GF-D8 (cell line): Measurements from ENCODE around the gene PVRIG.
"Not testable (repeated sequence)": the region's sequence is repeated elsewhere in the genome, so short reads cannot be mapped to it uniquely, and the experiment has no call there.

Experiments used
- DNase-seq: peaks from one replicate; lab custom pipeline; 2025; lab: John Stamatoyannopoulos, UW

Gene PVRIG

DNA sequence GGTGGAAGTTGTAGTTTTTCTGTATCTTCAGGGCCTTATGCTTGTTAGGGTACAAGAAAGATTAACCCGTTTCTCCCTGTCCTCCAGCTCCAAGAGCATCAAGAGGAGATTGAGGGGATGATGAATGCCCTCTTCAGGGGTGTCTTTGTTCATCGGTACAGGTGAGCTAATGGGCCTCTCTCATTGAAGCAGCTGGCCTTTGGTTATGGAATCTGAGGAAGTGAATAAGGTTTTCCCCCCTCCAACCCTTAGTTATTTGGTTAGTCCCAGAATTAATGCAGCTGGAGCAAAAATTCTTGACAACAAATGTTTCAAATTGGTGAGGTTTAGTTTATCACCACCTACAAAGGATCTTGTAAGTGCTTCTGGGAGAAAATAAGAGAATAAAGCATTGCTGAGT, 24.5 kb upstream of the PVRIG start:
- no peak for DNase-seq

DNA sequence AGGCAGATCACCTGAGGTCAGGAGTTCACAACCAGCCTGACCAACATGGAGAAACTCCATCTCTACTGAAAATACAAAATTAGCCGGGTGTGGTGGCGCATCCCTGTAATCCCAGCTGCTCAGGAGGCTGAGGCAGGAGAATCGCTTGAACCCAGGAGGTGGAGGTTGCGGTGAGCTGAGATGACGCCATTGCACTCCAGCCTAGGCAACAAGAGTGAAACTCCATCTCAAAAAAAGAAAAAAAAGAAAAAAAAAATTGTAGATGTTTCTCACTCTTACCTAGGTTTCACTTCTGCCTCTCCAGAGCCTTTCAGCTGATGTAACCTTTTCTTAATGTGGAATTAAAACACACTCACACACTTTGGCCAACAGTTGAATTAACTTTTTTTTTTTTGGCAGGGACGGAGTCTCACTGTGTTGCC, 23.8 kb upstream of the PVRIG start:
- DNase-seq, result not testable (repeated sequence)

DNA sequence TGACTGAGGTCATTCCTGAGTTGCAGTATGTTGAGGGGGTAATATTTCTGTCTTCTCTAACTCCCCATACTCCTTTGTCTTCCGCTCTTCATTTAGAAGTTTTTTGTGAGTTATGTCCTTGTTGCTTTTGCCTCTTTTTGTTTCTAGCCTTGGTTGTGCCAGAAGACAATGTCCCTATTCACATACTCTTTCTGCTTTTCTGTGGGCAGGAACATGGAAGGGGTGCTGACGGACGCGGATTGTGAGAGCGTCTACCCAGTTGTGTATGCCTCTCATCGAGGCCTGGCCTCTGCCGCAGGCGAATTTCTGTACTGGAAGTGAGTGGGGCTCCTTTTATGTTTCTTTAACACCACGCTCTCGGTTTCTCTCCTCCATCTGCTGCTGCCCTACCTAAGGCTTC, 21.5 kb upstream of the PVRIG start:
- no peak for DNase-seq

DNA sequence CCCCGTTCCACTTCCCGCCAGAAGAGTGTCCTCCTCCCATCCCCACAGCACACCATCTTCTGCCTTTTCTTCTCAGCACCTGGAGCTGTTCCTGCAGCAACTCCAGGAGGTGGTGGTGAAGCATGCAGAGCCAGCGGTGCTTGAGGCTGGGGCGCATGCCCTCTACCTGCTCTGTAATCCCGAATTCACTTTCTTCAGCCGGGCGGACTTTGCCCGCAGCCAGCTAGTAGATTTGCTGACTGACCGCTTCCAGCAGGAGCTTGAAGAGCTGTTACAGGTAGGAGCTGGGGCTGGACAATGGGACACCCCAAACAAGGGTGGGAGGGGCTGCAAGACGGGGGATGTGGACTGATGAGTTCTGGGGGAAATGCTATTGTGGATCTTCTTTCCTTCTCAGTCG, 19.1 kb upstream of the PVRIG start:
- DNase-seq, result no peak

DNA sequence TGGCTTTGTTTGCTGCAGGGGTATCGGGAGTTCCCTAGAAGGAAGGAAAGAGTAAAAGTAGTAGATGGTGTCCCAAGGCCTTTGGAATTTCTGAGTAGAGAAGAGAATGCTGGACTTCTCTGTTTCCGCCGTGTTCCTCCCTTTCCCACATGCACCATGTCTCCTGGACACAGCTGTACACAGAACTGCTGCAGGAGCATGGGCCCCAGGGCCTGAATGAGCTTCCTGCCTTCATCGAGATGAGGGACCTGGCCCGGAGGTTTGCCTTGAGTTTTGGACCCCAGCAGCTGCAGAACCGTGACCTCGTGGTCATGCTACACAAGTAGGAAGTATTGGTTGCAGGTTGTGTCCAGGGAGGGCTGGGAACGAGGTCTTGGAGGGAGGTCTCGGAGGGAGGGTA, 15.3 kb upstream of the PVRIG start:
- DNase-seq, result no peak

DNA sequence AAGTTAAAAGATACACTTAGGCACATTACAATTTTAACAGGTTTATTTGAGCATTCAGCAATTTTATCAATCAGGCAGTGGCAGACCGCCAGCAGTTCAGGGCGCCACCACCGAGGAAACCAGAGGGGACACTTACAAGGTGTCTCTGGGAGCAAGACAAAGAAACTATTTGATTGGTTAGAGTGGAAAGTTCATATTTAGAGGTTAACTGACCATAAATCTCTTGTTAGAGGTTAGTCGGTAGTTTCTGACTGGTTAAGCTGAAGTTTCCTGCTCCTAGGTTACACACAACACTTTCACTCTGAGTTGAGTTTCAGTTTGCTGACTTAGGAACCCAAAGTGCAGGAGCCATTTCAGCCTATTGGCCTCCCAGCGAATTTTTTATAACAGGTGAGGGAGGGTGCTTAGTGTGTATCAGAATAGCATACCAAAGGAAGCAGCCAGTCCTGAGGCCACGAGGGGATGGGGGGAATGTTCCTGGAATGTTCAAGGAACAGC, 10.8 kb upstream of the PVRIG start:
- no peak for DNase-seq

DNA sequence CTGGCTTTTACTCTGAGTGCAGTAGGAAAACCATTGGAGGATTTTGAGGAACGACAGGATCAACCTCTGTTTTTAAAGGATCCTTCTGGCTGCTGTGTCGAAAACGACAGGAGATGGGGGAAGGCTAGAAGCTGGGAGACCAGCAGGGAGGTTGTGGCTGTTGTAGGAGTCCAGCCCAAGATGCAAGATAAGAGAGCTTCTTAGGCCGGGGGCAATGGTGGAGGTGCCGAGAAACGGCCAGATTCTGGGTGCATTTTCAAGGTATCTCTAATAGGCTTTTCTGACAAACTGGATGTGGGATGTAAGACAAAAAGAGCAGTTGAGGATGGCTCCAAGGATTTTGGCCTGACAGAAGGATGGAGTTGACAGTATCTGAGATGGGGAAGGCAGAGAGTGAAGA, 10.3 kb upstream of the PVRIG start:
- DNase-seq, result no peak

DNA sequence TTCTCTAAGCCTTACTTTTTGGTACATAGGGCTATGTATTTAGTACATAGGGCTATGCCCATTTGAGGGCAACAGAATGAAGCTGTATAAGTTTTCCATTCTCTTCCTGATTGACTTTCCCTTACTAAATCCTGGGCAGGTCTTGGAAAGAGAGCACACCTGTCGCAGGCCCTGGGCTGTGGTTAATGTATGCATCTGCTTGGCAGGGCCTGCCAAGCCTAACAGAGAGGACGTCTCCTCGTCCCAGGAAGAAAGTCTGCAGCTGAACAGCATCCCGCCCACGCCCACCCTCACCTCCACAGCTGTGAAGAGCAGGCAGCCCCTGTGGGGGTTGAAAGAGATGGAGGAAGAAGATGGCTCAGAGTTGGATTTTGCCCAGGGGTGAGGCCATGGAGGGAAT, 8.9 kb upstream of the PVRIG start:
- no peak for DNase-seq

DNA sequence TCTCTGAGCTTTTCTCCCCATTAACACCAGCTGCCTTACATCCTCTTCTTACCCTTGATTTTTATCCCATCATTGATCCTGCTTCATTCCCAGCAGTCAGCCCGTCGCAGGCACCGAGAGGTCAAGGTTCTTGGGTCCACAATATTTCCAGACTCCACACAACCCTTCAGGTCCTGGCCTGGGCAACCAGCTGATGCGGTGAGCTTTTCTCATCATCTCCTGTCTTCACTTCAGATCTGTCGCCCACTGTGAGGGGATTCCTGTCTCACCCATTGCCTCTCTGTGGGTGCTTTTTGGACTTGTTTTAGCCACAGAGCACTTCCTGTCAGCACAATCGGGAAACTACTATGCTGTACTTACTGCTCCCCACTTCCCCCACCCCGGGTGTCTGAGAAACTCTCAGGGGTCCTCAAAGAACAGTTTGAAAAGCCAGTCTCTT, 8.4 kb upstream of the PVRIG start:
- DNase-seq, result no peak

DNA sequence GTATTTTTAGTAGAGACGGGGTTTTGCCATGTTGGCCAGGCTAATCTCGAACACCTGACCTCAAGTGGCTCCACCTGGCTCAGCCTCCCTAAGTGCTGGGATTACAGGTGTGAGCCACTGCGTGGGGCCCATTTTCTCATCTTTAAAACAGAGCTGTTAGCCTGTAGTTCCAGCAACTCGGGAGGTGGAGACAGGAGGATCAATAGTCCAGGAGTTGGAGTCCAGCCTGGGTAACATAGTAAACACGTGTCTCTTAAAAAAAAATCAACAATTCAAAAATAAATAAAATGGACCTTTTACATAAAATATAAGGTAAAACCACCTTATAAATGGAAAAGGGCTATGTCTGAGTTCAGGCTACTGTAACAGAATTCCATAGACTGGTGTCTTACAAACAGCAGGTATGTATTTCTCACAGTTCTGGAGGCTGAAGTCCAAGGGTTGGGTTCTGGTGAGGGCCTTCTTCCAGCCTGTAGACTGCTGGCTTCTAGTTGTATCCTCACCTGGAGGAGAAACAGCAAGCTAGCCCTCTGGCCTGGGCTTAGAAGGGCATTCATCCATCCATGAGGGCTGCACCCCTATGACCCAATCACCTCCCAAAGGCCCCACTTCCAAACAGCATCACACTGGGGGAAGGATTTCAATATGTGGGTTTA, 7.0 kb upstream of the PVRIG start:
- DNase-seq, result no peak

DNA sequence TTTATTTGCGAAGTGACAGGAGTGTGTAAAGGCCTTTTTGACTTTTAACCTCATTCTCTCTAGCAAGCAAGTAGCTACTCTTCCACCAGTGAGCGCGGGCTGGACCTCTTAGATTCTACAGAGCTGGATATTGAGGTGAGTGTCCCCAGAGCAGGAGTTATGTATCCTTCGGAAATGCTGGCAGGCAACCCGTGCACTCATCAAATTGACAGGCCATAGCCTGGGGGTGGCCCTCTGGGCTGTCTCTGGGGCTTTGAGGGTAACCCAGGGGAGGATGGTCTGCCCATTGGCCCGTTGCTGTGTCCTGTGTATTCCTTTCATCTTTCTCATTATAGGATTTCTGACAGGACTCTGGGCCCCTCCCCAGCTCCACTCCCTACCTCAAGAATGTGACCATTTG, 6.1 kb upstream of the PVRIG start:
- no peak for DNase-seq

DNA sequence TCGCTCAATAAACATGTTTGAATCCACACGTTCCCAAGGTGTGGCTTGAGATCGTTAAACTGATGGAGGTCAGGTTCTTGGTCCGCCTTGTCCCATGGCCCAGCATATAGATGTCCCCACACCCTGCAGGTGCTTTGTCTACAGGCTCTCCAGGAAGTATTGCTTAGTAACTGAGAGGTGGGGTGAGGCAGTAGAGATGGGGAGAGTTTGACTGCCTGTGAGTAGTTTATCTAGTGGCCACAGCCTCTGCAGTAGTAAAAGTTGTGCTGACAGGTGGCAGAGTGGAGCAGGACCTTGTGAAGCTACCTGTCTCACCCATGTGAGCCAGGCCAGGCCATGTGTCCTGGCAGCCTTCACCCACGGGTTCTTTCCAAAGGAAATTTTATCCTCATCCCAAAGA, 5.4 kb upstream of the PVRIG start:
- not testable (repeated sequence) for DNase-seq

DNA sequence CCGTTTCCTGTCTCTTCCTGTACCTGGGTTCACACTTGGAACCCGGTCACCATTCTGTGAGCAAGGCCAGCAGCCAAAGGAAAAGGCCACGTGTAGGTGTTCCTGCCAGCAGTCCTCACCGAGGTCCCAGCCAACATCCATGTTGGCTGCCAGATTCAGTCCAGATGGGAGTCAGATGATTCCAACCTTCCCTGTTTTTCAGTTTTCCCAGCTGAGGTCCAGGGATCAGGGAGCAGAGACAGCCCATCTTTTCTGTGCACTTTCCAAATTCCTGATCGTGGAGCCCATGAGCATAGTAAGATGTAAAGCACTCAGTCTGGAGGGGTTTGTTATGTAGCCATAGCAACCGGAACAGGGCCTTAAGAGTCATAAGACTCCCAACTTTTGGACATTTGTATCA, 3.9 kb upstream of the PVRIG start:
- DNase-seq, result no peak

DNA sequence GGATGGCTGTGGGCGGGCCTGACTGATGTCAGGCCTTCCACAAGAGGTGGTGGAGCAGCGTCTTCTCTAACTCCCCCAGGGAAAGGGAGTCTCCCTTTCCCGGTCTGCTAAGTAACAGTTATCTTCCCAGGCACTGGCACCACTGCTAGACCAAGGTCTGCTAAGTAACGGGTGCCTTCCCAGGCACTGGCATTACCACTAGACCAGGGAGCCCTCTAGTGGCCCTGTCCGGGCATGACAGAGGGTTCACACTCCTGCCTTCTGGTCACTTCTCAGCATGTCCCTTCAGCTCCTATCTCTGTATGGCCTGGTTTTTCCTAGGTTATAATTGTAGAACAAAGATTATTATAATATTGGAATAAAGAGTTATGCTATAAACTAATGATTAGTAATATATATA, 1.8 kb upstream of the PVRIG start:
- DNase-seq, result not testable (repeated sequence)

DNA sequence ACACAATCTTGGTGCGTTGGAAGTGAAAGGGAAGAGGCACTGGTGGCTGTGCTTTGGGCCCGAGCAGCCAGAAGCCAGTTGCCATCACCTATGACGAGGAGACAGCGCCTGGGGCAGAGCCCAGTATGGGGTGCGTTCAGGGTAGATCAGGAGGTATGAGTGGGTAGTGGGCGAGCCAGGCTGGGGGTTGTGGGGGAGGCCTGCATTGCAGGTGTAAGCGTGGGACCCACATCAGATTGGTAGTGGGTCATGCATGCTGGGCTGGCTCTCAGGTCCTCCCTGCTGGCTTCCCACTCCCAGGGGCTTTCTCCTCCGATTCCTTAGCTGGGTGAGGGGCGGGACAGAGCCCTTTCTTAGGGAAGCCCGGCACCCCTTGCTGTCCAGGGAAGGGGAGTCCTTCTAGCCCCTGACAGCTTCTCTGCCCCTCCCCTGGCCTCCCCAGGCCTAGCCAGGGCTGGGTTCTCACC, 445 bp upstream of the PVRIG start:
- DNase-seq, result no peak

DNA sequence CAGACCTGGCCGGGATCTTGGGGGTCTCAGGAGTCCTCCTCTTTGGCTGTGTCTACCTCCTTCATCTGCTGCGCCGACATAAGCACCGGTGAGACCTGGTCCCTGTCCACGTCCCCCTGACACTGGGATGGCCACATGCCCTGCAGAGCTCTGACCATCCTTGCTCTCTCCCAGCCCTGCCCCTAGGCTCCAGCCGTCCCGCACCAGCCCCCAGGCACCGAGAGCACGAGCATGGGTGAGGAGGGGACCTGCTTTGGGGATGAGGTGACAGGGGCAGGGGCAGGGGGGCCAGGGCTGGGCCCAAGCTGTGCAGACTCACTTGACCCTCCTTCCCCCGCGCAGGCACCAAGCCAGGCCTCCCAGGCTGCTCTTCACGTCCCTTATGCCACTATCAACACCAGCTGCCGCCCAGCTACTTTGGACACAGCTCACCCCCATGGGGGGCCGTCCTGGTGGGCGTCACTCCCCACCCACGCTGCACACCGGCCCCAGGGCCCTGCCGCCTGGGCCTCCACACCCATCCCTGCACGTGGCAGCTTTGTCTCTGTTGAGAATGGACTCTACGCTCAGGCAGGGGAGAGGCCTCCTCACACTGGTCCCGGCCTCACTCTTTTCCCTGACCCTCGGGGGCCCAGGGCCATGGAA, 959 bp downstream of the PVRIG start:
- DNase-seq, result no peak

DNA sequence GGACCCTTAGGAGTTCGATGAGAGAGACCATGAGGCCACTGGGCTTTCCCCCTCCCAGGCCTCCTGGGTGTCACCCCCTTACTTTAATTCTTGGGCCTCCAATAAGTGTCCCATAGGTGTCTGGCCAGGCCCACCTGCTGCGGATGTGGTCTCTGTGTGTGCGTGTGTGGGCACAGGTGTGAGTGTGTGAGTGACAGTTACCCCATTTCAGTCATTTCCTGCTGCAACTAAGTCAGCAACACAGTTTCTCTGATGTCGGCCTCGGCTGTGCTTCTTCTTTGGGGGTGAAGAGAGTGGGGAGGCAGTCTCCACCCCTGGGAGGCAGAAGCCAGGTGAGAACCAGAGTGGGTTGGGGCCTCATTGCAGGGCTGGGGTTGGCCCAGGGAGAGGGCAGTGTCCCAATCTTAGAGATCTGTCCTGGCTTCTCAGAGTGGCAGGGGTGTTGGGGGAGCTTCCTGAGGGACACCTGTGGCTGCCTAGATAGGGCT, 1.5 kb downstream of the PVRIG start:
- no peak for DNase-seq

DNA sequence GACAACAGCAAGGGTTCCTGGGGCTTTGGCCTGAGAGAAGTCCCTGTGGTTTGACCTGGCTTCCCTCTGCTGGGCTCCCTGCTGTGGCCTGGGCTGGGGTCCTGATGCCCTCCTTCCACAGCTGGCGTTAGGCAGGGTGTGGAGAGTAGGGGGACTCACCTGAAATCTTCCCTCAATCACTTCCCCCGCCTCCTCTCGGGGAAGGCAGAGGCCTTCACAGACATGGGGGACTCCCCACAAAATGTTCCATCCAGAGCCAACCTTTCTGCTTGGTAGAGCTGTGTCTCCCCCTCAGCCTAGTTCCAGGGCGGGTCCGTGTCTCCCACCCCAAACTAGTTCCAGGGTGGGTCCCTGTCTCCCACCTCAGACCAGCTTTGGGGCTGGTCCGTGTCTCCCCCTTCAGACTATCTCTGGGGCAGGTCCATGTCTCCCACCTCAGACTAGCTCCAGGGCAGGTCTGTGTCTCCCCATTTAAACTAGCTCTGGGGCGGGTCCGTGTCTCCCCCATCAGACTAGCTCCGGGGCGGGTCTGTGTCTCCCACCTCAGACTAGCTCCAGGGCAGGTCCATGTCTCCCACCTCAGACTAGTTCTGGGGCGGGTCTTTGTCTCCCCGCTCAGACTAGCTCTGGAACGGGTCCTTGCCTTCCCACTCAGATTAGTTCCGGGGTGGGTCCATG, 2.2 kb downstream of the PVRIG start:
- no peak for DNase-seq

DNA sequence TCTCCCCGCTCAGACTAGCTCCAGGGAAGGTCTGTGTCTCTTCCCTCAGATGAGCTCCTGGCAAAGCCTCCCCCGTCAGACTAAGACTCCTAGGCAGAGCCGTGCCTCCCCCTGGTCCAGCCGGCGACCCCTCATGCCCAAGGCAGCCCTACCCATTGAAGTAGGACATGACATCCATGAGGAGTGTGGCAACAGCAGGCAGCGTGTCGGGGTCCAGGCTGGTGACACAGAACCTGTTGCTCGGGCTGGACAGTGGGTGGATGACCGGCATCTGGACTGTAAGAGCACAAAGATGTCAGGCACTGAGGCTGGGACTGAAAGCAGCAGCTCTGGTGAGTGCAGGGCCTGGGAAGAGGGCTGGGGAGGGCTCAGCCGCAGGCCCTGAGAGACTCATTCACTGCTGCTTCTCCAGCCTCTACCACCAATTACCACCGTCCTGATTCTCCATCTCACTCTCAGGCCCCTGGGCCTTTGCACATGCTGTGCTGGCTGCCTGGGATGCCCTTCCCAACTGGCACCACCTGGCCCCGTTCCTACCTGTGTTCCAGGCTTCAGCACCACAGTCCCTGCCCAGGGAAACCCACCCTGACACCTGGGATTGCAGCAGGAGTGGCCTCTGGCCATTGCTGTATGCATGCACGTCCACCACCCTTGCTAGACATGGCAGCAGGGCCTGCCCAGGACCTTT, 2.8 kb downstream of the PVRIG start:
- DNase-seq, result no peak

DNA sequence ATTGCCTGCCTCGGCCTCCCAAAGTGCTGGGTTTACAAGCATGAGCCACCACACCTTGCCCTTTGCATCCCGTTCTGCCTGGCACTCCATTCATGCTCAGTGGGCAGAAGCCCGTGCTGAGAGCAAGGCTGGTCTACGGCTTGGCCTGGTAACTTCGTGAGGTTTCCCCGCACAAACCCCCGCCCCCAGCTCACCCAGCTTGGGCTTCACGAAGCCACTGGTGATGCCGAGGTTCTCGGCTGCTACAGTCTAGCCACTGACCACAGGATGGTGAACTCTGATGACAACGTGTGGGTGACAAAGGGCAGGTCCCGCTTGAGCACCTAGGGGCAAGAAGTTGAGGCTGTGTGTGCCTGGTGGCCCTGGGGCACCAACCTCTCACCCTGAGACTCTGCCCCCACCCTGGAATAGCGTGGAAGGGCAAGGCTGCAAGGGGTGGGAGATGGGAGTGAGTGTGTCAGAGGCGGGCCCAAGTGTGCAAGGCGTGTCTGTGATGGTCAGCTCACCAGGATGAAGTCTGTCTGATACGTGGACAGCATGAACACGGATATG, 3.7 kb downstream of the PVRIG start:
- not testable (repeated sequence) for DNase-seq

DNA sequence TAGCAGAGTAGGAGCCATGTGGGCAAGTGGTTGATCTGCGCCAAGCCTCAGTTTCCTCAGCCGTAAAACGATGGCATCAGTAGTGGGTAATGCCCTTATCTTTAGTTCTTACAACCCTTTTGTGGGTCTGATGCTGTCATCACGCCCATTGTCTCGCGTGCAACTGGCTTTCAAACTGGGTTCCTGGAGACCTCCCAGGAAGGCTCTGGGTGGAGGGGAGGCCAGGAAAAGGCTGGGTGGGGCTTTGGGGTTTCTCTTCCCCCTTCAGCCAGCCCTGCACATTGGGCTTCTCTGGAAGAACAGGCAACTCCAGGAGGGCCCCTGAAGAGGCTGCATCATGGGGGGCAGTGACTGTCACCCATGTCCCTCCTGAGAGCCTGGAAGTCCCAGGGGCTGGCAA, 5.1 kb downstream of the PVRIG start:
- not testable (repeated sequence) for DNase-seq
